Left lung (tissue), 10 donors: Measurements from ENCODE around the gene IL1RL2. TPM values are rescaled to one million over a fixed set of nuclear protein-coding genes. Genes with fewer than 3 reads are reported as not detected.

ENCODE experiments used
- ATAC-seq: fragments of 200-7000 bp; cut with Tn5 transposase; one replicate; pipeline ENCODE4 v1.9.1; 2020; ENCODE audit warnings: moderate library complexity
- DNase-seq, 4 donors: peaks; one replicate each; pipeline ENCODE4 v3.0.0-alpha.2; 2013 to 2020
- H3K27ac ChIP-seq, 2 donors: fragments of 200-600 bp; sonication (generic) in 1 of 2; one replicate each; pipeline versions ENCODE4 v1.5.0 to v1.8.0; 2020 to 2021
- H3K27me3 ChIP-seq, 2 donors: fragments of 200-600 bp; sonication (generic) in 1 of 2; one replicate each; pipeline versions ENCODE4 v1.5.0 to v1.8.0; 2020 to 2021
- H3K36me3 ChIP-seq, 2 donors: fragments of 200-600 bp; sonication (generic) in 1 of 2; one replicate each; pipeline versions ENCODE4 v1.5.0 to v1.8.0; 2020 to 2021
- H3K4me1 ChIP-seq, 2 donors: fragments of 200-600 bp; one replicate each; pipeline ENCODE4 v1.8.0; 2021
- H3K4me3 ChIP-seq, 2 donors: fragments of 200-600 bp; sonication (generic) in 1 of 2; one replicate each; pipeline versions ENCODE4 v1.5.0 to v1.8.0; 2020 to 2021; ENCODE audit warnings: mild to moderate bottlenecking in 1 of 2
- H3K9me3 ChIP-seq, 2 donors: fragments of 200-600 bp; sonication (generic) in 1 of 2; one replicate each; pipeline versions ENCODE4 v1.5.0 to v1.8.0; 2020 to 2021
- CTCF ChIP-seq, 2 donors: fragments of 200-600 bp; sonication (generic) in 1 of 2; IDR thresholded peaks; one replicate each; pipeline versions ENCODE4 v1.5.0 to v1.8.0; 2021; ENCODE audit warnings: antibody characterized with exemption in 2 of 2
- intact Hi-C, 2 donors: fragments of 100-400 bp; cut with DNase I; formaldehyde crosslinking; loops; one replicate each; pipeline versions ENCODE4 v1.11.2 to v1.14.2; 2022
- polyA plus RNA-seq, 6 donors: library from polyadenylated mRNA; unstranded; fragments of 120-200 nt; gene quantifications; one replicate each; pipeline ENCODE4 v1.2.1, GENCODE V29; 2013; ENCODE audit not compliant: insufficient read length in 6 of 6
- total RNA-seq, 2 donors: library from RNA; stranded (reverse); fragmentation: NEBNext Ultra II Directional; extraction: Animal tissue kit (Norgen Biotek cat#: 25700); gene quantifications; one replicate each; pipeline ENCODE4 v1.2.1, GENCODE V29; 2021
- donor health status: DM: no; HTN: yes; CAD: no.
- donor health status: DM: no; HTN: no; CAD: no.

IL1RL2 gene
- total and polyA plus RNA-seq, 8 donors, result 0.91 to 2.5 (median 1.5) TPM

- intact Hi-C loops, result loop anchor here in 1 of 2 donors (10.0 kb wide), 1 partner anchor 361 kb away; no protein-coding TSS in a partner anchor
- peak in 1 of 4 donors; percentile 56 for DNase-seq
Measured at GRCh38 chr2:102245266-102246151, 58.7 kb downstream of the IL1RL2 start.

GRCh38 chr2:102250278-102250821 lies 63.5 kb downstream of the IL1RL2 start:
- TF ChIP-seq CTCF (IDR thresholded peaks at IDR 0.05), result no peak
- Histone ChIP-seq H3K36me3 (no peaks in the 10 kb centered on the region), H3K4me1 (peaks cover 0 to 30% of the 10 kb centered on the region in 2 donors), H3K27me3 (peaks cover 0 to 8% of the 10 kb centered on the region in 2 donors), H3K27ac (no peak overlapping the region), H3K4me3 (peak overlapping the region in 1 of 2 donors; percentile 40), H3K9me3 (no peaks in the 10 kb centered on the region)
- intact Hi-C loops, result loop anchor here in 1 of 2 donors (10.0 kb wide), 2 partner anchors 94 to 194 kb away; no protein-coding TSS in a partner anchor
- no peak for ATAC-seq
- DNase-seq, result peak in 1 of 4 donors; percentile 80

More at GRCh38 chr2:102245266-102246151, 58.7 kb downstream of the IL1RL2 start:
- Histone ChIP-seq H3K27ac (no peak overlapping the region), H3K36me3 (no peaks in the 10 kb centered on the region), H3K4me3 (no peak overlapping the region), H3K4me1 (peaks cover 7 to 26% of the 10 kb centered on the region in 2 donors), H3K9me3 (no peaks in the 10 kb centered on the region), H3K27me3 (peaks cover 0 to 4% of the 10 kb centered on the region in 2 donors)
- no peak for TF ChIP-seq CTCF (IDR thresholded peaks at IDR 0.05)
- no peak for ATAC-seq

DNA sequence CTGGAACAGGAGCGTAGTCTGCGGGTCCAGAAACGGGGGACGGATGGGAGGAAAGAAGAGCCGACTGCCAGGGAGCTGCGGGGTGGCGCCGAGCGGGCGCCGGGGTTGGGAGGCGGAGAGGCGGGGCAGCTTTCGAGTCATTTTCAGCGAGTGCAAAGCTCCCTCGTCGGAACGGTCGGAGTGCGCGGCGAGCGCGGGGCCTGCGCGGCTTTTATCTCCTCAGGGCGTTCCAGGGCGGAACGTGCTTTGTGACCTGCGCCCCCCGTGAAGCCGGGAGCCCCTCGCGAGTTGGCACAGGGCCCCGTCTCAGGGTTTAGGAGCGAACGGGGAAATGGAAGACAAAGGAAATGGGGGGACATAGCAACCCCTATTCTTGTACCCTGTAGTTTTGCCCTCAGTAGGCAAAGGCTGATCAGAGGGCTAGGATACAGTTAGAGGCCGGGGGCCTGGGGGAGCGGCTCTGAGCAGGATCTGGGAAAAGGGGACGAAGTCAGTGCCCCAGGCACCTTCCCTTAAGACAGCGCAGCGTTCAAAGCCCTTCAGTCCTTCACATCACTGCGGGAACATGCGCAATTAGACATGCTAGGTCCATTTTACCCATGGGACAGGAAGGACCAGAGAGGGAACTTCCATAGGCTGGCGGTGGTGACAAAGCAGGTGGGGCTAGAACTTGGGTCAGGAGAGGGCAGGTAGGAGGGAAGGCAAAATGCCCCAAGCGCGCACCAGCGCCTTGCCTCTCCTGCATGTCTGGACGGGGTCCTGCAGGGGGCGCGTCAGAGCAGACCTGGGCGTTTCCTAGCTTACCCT lies 64.4 kb downstream of the IL1RL2 start:
- ATAC-seq (peak; percentile 97), DNase-seq (peak in 3 of 4 donors; percentile 47 to 95 (median 81))
- intact Hi-C loops, result loop anchor here in 1 of 2 donors (10.0 kb wide), 2 partner anchors 94 to 194 kb away; no protein-coding TSS in a partner anchor
- peak overlapping the region; percentile 37 to 40 for H3K4me3 ChIP-seq
- peak; percentile 63 to 87 for TF ChIP-seq CTCF (IDR thresholded peaks at IDR 0.05)
- H3K9me3 ChIP-seq, result no peaks in the 10 kb centered on the region
- H3K27me3 ChIP-seq, result peaks cover 0 to 8% of the 10 kb centered on the region in 2 donors
- H3K36me3 ChIP-seq, result no peaks in the 10 kb centered on the region
- peaks cover 0 to 39% of the 10 kb centered on the region in 2 donors for H3K4me1 ChIP-seq
- H3K27ac ChIP-seq, result peak overlapping the region in 1 of 2 donors; percentile 72

- Histone ChIP-seq H3K4me1 (peaks cover 0 to 45% of the 10 kb centered on the region in 2 donors), H3K36me3 (no peaks in the 10 kb centered on the region), H3K9me3 (no peaks in the 10 kb centered on the region), H3K27ac (peak overlapping the region in 1 of 2 donors; percentile 72), H3K4me3 (peak overlapping the region in 1 of 2 donors; percentile 40), H3K27me3 (peaks cover 0 to 8% of the 10 kb centered on the region in 2 donors)
- ATAC-seq, result no peak
- no peak for DNase-seq
- TF ChIP-seq CTCF (IDR thresholded peaks at IDR 0.05), result no peak
- intact Hi-C loops, result loop anchor here in 1 of 2 donors (10.0 kb wide), 2 partner anchors 93 to 193 kb away; no protein-coding TSS in a partner anchor
Measured at GRCh38 chr2:102251849-102252203, 65.0 kb downstream of the IL1RL2 start.
